Smooth muscle cell (in vitro differentiated cells): ENCODE data around the gene PSMD13. TPM values are rescaled to one million over a fixed set of nuclear protein-coding genes. Genes with fewer than 3 reads are reported as not detected.

Experiments
- DNase-seq: peaks from one replicate; lab custom pipeline; 2025; ENCODE audit not compliant: unreplicated experiment; lab: John Stamatoyannopoulos, UW
- H2AFZ ChIP-seq: fragments of 200-600 bp; sonication (generic); 2 replicates; pipeline ENCODE4 v1.6.0; 2016; ENCODE audit warnings: antibody characterized with exemption, low read depth, mild to moderate bottlenecking
- H3F3A ChIP-seq: fragments of 200-600 bp; sonication (generic); 2 replicates; pipeline ENCODE4 v1.6.0; 2017; ENCODE audit warnings: antibody characterized with exemption, low read depth
- H3K27ac ChIP-seq: fragments of 200-600 bp; sonication (generic); 2 replicates; pipeline ENCODE4 v1.5.1; 2016; ENCODE audit warnings: low read depth, mild to moderate bottlenecking
- H3K27me3 ChIP-seq: fragments of 200-600 bp; sonication (generic); 2 replicates; pipeline ENCODE4 v1.6.1; 2016; ENCODE audit warnings: low read depth, mild to moderate bottlenecking
- H3K36me3 ChIP-seq: fragments of 200-600 bp; sonication (generic); 2 replicates; pipeline ENCODE4 v1.5.1; 2016; ENCODE audit warnings: low read depth
- H3K4me1 ChIP-seq: fragments of 200-600 bp; sonication (generic); 2 replicates; pipeline ENCODE4 v1.5.1; 2016; ENCODE audit warnings: low read depth
- H3K4me2 ChIP-seq: fragments of 200-600 bp; sonication (generic); 2 replicates; pipeline ENCODE4 v1.6.0; 2016; ENCODE audit warnings: mild to moderate bottlenecking
- H3K4me3 ChIP-seq: fragments of 200-600 bp; sonication (generic); 2 replicates; pipeline ENCODE4 v1.5.1; 2016; ENCODE audit warnings: mild to moderate bottlenecking
- H3K79me2 ChIP-seq: fragments of 200-600 bp; sonication (generic); 2 replicates; pipeline ENCODE4 v1.6.0; 2016; ENCODE audit warnings: low read depth, mild to moderate bottlenecking
- H3K9ac ChIP-seq: fragments of 200-600 bp; sonication (generic); 2 replicates; pipeline ENCODE4 v1.6.0; 2016; ENCODE audit warnings: low read depth
- H3K9me3 ChIP-seq: fragments of 200-600 bp; sonication (generic); replicated peaks from 2 replicates; pipeline ENCODE4 v1.5.1; 2016; ENCODE audit warnings: low read depth
- H4K20me1 ChIP-seq: fragments of 200-600 bp; sonication (generic); 2 replicates; pipeline ENCODE4 v1.6.0; 2016; ENCODE audit warnings: low read depth
- WGBS: methylation state at CpG from one replicate; pipeline ENCODE4 v1.1.7; 2016; ENCODE audit warnings: low lambda C conversion rate; 5-methylcytosine and 5-hydroxymethylcytosine counted together
- polyA plus RNA-seq: library from polyadenylated mRNA; unstranded; fragments of >200 nt; fragmentation: Nextera tagmentation; extraction: Ambion mirVana; gene quantifications from 2 replicates; pipeline ENCODE4 v1.2.1, GENCODE V29; 2016
- total RNA-seq: library from RNA; depleted of rRNA; stranded (reverse); fragments of >200 nt; gene quantifications from 2 replicates; pipeline ENCODE4 v1.2.3, GENCODE V29; 2014
- TF ChIP-seq, protein P1 (sequence below): fragments of 200-600 bp; sonication (generic); IDR thresholded peaks from 2 replicates; pipeline ENCODE4 v1.5.1; 2017; ENCODE audit warnings: borderline replicate concordance, mild to moderate bottlenecking, antibody characterized with exemption; ENCODE audit not compliant: insufficient read depth, poor library complexity, severe bottlenecking

PSMD13 gene
- total and polyA plus RNA-seq, 2 experiments from 2014 or later: 77.4 to 200 TPM

DNA sequence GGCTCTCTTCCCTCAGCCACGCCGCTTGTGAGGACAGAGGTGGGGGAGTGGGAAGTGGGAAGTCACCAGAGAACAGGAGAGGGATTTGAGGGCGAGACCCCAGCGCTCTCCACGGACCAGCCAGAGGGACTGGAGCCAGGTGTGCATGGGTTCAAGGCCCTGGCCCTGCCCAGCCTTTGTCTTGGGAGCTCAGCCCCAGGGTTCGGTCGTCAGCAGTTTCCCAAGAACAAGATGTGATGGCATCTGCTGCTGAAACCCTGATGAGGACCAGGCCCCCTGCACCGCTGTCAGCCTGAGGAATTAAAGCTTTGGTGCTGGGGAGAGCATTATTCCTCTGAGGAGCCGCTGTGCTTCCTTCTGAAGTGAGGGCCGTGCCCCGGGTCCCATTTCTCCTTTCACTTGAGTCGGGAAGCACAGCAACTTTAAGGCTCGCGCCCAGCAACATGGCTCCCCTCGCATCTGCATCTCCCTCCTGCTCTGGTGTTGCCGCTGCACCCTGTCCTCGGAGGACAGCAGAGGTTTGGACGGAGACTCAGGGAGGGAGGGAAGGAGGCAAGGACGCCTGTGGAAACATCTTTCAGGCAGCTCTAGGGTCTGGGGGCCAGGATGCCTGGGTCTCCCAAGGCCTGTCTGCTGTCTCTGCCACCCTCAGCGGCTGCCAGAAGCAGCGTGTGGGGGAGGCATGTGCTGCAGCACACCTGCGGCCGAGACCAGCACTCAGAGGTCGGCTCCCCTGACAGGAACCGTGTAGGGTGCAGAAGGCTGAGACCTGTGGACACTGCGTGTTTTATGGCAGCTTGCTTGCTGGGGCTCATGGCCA is 58.8 kb downstream of the PSMD13 start:
- Histone ChIP-seq H3K27me3 (no peaks in the 10 kb centered on the region), H3K36me3 (no peaks in the 10 kb centered on the region), H3K27ac (no peak overlapping the region), H3K4me2 (no peak overlapping the region), H3K9me3 (no peaks in the 10 kb centered on the region), H2AFZ (no peak overlapping the region), H3F3A (no peaks in the 10 kb centered on the region), H3K79me2 (no peaks in the 10 kb centered on the region), H3K4me3 (no peak overlapping the region), H3K9ac (no peak overlapping the region), H4K20me1 (no peaks in the 10 kb centered on the region), H3K4me1 (no peaks in the 10 kb centered on the region)
- 83% methylated on average over 26 of the region's 26 CpGs for WGBS
- TF ChIP-seq, protein P1, sequence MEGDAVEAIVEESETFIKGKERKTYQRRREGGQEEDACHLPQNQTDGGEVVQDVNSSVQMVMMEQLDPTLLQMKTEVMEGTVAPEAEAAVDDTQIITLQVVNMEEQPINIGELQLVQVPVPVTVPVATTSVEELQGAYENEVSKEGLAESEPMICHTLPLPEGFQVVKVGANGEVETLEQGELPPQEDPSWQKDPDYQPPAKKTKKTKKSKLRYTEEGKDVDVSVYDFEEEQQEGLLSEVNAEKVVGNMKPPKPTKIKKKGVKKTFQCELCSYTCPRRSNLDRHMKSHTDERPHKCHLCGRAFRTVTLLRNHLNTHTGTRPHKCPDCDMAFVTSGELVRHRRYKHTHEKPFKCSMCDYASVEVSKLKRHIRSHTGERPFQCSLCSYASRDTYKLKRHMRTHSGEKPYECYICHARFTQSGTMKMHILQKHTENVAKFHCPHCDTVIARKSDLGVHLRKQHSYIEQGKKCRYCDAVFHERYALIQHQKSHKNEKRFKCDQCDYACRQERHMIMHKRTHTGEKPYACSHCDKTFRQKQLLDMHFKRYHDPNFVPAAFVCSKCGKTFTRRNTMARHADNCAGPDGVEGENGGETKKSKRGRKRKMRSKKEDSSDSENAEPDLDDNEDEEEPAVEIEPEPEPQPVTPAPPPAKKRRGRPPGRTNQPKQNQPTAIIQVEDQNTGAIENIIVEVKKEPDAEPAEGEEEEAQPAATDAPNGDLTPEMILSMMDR: no peak
- no peak for DNase-seq

DNA sequence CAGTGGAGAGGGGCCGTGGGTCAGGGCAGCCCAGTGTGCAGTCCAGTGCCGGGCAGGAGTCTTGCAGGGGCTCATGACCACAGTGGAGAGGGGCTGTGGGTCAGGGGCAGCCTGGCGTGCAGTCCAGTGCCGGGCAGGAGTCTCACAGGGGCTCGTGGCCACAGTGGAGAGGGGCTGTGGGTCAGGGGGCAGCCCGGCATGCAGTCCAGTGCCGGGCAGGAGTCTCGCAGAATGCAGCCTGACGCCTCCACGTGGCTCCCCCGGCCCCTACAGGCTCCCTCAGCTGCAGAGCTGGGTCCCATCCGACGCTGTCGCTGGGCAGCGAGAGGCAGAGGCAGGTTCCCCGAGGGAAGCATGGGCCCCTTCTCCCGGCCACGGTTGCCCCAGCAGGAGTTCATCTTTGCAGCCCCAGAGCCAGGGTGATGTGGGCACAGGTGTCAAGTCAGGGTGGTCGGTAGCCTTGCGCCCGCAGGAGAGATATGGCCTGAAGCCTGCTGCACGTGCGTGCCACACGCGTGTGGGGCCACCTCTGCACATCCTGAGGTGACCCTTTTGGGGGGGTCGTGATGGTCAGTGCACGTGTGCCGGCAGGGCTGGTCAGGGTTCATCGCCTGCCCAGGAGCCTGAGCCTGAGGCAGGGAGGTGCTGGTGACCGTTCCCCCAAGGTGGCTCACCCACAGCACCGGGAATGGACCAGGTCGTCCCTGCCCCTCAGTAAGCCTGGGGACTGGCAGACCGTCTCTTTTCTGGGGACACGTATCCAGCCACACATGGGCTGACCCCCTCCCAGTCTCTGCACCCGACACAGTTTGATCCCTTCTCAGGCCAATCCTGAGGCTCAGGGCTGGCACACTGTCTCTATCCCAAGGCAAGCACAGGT is 59.6 kb downstream of the PSMD13 start:
- H3K4me2 ChIP-seq: no peak overlapping the region
- no peaks in the 10 kb centered on the region for H3K4me1 ChIP-seq
- no peaks in the 10 kb centered on the region for H4K20me1 ChIP-seq
- no peaks in the 10 kb centered on the region for H3K79me2 ChIP-seq
- DNase-seq: no peak
- no peak overlapping the region for H3K27ac ChIP-seq
- no peak overlapping the region for H2AFZ ChIP-seq
- no peaks in the 10 kb centered on the region for H3F3A ChIP-seq
- H3K27me3 ChIP-seq: no peaks in the 10 kb centered on the region
- H3K36me3 ChIP-seq: no peaks in the 10 kb centered on the region
- TF ChIP-seq, protein P1: no peak
- no peak overlapping the region for H3K4me3 ChIP-seq
- WGBS: 94% methylated on average over 33 of the region's 35 CpGs
- H3K9ac ChIP-seq: no peak overlapping the region
- no peaks in the 10 kb centered on the region for H3K9me3 ChIP-seq

DNA sequence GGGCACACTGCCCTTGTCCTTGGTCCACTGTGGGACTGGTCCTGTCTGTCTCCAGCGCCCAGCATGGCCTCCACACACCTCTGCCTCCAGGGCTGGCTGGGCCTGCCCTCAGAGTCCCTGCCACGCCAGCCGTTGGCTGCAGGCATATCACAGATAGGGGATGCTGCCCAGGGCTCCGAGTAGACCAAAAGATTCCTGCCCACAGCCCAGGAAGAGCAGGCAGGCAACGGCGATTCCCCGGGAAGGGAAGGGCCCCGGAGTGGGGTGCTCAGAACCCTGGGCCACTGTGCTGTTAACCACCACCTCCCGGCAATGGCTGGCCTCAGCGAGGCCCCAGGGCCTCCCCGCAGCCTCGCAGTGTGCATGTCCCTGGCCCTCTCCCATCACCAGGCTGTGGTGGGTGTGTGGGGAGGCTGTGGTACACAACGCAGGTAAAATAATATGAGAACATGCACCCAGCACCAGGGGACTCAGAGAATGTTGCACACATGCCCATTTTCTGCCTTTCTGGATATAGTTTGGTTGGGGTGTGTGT is 60.3 kb downstream of the PSMD13 start:
- Histone ChIP-seq H3K27ac (no peak overlapping the region), H3K27me3 (no peaks in the 10 kb centered on the region), H3K79me2 (no peaks in the 10 kb centered on the region), H3K4me1 (no peaks in the 10 kb centered on the region), H2AFZ (no peak overlapping the region), H3K4me2 (no peak overlapping the region), H3K4me3 (no peak overlapping the region), H3K36me3 (no peaks in the 10 kb centered on the region), H4K20me1 (no peaks in the 10 kb centered on the region), H3F3A (no peaks in the 10 kb centered on the region), H3K9me3 (no peaks in the 10 kb centered on the region), H3K9ac (no peak overlapping the region)
- no peak for DNase-seq
- TF ChIP-seq, protein P1: no peak
- 82% methylated on average over 13 of the region's 13 CpGs for WGBS
